ENCODE results near the gene CDK8.

GRCh38 chr13:26435171-26435570 lies 181.2 kb downstream of the CDK8 start:
- no peak for TF ChIP-seq CTCF (IDR thresholded peaks at IDR 0.05; ENCODE audit: low read depth, low read length, poor library complexity, severe bottlenecking)
- no peak for TF ChIP-seq EZH2phosphoT487 (IDR thresholded peaks at IDR 0.05; ENCODE audit: borderline replicate concordance, low read length)
